NCI-H1694 (cell line): Measurements from ENCODE around the gene SMIM38.
"Not testable (repeated sequence)": the region's sequence is repeated elsewhere in the genome, so short reads cannot be mapped to it uniquely, and the experiment has no call there.

Experiments used
- DNase-seq: peaks from one replicate; lab custom pipeline; 2025; lab: John Stamatoyannopoulos, UW

SMIM38 gene

DNA sequence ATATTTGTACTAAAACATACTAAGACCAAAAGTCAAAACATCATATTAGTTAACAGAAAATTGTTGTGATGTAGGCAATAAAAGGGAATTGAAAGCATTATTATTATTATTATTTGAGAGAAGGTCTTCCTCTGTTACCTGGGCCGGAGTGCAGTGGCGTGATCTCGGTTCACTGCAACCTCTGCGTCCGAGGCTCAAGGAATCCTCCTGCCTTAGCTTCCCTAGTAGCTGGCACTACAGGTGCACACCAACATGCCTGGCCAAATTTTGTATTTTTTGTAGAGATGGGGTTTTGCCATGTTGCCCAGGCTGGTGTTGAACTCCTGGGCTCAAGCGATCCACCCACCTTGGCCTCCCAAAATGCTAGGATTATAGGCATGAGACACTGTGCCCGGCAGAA lies 15.6 kb upstream of the SMIM38 start:
- not testable (repeated sequence) for DNase-seq

- no peak for DNase-seq
These were observed 15.1 kb upstream of the SMIM38 start for GRCh38 chr11:69140635-69141034.

GRCh38 chr11:69141742-69142141 lies 14.0 kb upstream of the SMIM38 start:
- no peak for DNase-seq

DNA sequence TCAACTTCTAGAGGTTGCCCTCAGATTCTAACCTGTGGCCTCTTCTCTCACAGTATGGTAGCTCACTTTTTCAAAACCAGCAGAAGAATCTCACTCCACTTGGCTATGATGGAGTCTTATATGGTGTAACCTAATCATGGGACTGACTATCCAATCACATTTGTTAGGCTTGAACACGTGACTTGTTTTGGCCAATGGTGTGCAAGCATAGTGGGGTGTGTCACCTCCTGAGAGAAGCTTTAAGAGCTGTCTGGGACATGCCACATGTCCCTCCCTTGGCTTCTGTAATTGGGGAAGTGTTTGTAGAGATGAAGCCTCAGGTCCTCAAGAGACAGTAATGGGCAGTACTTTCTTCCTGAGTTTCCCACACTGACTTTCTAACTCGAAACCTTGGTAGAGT lies 12.8 kb upstream of the SMIM38 start:
- DNase-seq: no peak

GRCh38 chr11:69144316-69145049 lies 11.3 kb upstream of the SMIM38 start:
- DNase-seq: no peak

GRCh38 chr11:69145050-69145380 lies 10.7 kb upstream of the SMIM38 start:
- no peak for DNase-seq

DNA sequence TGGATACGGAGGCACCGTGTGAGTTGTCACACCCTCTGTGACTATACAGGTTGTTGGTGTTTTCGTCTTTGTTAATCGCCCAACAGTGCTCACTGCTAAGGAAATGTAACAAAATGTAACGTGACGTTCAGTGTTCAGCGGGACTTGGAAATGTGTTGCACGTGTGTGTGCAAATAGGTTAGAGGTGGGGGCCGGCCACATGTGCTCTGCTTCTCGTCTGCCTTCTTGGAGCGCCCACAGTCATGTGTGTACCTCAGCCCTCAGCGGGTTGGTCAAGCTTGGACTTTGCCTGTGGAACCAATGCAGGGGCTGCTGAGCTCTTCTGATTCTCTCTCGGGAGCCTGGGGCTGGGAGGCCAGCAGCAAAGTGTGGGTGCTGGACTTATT lies 7.4 kb upstream of the SMIM38 start:
- no peak for DNase-seq

GRCh38 chr11:69148806-69149205 lies 6.9 kb upstream of the SMIM38 start:
- no peak for DNase-seq

DNA sequence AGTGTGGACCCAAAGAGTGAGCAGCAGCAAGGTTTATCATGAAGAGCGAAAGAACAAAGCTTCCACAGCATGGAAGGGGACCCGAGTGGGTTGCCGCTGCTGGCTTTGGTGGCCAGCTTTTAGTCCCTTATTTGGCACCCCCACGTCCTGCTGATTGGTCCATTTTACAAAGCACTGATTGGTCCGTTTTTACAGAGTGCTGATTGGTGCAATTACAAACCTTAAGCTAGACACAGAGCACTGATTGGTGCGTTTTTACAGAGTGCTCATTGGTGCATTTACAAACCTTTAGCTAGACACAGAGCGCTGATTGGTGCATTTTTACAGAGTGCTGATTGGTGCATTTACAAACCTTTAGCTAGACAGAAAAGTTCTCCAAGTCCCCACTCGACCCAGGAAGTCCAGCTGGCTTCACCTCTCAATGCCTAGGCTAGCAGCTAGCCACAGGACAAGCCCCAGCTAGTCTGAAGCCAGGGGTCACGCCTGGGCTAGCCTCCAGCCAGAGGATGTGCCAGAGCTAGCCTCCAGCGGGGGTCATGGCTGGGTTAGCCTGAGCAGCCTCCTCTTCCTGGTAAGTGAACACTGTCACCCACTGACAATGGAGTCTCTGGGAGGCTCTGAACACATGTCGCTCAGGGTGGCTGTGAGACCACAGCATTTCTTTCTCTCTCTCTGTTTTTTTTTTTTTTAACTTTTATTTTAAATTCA lies 6.2 kb upstream of the SMIM38 start:
- not testable (repeated sequence) for DNase-seq

- DNase-seq: no peak
These were observed 5.6 kb upstream of the SMIM38 start for GRCh38 chr11:69150175-69150574.

DNA sequence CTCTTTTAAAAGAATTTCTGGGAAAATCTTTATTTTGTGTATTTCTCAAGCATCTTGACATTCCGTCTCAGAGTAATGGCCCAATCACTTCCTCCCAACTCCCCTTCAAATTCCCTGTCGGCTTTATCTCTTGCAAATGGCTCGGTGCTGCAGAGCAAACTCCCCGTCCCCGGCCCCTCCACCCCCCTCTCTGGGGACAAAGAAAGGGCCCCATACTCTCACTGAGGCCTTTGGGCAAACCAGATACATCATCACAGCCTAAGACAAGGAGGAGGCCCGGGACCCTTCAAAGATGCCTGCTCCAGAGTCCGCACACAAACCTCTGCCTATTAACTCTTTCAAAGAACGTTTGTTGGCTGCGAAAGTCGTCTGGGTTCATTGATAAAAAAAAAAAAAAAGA lies 3.9 kb upstream of the SMIM38 start:
- no peak for DNase-seq

DNA sequence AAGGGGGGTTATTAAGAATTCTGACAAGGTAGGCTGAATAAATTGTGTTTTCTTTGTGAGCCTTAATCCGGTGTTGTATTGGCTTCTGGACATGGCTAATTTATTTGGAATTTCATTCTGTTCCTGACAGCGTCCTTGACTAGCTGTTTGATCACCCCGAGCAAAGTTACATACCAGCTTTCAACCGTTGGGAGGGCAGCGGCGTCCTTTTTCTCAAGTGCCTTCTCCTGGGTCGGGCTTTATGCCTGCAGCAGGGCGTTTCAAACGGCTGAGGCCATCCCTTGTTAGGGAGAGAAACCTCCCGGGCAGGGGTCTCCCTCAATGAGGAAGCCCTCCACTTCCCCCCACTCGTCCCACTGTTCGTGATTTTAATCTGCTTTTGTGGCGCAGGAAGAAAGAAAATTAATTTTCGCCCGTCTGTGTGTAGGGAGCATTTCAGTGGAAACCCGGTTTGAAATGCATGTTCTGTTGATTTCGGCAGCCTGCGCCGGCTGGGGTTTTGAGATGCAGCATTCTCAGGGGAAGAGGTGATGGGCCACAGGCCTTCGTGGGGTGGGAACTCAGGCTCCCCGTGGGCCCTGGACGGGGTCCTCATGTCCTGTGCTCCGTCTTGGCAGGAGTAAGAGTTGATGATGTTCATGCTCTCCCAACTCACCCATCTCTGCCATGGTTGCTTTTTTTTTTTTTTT lies 2.9 kb upstream of the SMIM38 start:
- DNase-seq: no peak

DNA sequence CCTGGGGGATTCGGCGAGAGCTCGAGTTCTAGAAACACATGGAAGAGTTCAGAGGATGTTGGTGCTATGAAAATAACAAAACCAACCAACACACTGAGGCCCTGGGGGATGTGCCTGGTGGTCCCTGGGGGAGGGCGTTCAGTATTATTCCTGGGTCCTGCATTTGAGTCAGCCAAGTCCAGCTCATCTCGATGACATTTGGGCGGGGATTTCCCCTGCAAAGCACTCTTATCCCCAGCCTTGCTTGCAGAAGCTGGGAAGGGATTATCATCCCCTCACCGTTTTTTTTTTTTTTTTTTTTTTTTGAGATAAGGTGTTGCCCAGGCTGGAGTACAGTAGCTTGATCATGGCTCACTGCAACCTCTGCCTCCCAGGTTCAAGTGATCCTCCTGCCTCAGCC lies 2.1 kb upstream of the SMIM38 start:
- no peak for DNase-seq

DNA sequence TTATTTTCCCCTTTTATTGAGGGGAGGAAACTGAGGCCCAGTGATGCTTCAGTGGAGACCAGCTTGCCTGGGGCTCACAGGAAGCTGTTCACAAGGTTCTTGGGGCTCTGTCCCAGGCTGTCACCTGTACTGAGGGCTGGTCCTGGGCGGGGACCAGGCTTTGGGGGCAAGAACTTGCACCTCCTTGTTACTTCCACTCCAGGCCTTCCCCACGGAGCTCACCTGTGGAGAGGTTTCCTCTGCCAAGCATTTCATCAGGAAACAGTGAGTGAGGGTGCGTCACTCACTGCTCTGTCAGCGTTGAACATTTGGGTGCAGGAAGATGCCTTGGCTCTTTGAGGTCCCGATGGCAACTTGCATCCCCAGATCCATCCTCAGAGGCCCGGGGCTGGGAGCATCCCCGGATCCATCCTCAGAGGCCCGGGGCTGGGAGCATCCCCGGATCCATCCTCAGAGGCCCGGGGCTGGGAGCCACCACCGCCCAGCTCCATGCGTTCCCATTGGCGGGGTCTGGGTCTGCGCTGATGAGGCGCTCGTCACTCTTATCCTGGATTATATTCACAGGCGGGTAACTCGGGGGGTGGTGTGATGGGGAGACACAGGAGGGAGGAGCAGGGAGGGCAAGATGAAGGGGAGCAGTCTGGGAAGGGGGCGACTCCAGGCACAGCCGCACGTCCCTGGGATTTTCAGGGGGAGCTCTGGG lies 1.4 kb upstream of the SMIM38 start:
- DNase-seq: no peak

DNA sequence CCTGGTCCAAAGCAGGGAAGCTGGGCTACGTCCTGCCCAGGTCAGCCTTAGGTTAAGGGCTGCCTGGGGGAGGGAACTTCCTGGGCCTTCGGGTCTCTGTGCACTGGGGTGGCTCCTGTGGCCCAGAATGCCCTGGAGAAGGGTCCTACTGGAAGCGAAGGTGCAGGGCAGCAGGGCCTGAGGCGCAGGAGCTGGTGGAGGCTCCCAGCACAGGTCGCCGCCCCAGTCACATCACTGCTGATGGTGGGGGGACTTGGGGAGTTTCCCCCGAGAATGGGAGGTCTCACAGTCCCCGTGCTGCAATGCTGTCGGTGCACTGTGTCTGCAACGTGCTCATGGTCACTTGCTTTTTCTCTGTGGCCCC lies 815 bp upstream of the SMIM38 start:
- no peak for DNase-seq

DNA sequence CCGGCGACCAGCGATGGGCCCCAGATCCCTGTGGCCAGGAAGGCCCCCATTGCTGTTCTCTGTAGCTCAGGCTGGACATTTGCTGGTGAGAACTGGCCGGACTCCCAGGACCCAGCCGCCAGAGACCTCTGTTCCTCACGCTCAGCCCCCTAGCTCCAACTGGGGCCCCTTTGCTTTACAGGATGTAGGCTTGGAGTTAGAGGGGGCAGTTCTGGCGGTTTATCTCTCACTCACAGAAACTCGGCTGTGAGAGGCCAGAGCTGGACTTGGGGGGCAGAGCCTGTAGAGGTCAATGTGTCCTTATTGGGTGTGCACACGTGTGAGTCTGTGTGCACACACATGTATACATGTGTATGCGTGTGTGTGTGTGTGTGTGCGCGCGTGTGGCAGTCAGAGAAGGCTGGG lies 502 bp downstream of the SMIM38 start:
- DNase-seq: no peak

- DNase-seq: no peak
These were observed 979 bp downstream of the SMIM38 start for GRCh38 chr11:69156673-69157155.

DNA sequence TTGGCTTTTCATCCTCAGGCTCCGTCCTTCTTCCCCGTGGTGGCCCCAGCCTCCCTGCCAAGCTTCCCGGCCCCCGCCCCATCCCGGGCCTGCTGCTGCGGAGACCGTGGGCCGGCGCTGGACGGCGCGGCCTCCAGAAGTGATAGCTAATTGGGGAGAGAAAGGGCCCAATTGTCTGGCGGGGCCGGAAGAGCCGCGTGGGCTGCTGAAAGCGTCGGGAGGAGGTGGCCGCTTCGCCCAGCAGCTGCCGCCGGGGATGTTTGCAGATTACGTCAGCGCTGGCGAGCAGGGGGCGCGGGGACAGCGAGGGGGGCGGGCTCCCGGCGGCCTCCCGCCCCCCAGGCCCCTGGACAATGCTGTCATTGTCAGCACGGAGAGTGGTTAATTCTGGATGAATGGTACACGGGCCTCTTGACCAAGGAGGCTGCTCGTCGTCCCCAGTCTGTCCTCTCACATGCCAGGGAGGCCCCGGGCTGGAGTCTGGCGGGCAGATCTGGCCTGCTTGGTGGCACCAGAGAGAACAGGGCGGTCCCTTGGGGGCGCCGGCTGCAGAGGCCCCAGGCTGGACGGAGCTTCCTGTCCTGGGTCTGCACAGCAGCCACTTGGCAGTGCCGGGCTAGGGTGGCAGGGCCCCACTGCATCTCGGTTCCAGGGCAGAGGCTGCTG lies 1.6 kb downstream of the SMIM38 start:
- no peak for DNase-seq

DNA sequence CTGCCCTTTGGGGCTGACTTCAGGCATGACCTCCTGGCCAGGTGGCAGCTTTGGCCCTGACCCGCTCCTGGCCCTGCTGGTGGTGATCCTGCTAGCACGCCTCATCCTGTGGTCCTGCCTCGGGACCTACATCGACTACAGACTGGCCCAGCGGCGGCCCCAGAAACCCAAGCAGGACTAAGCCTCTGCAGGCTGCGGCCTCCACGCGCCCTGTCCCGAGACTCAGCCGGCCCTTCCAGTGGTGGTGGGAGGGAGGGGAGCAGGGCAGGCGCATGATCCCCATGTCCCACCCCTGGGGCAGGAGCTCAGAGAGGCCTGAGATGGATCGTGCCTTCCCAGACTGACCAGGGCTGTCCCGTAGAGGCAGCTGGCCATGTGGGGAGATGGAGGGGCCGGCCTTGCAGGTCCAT lies 2.1 kb downstream of the SMIM38 start:
- no peak for DNase-seq

DNA sequence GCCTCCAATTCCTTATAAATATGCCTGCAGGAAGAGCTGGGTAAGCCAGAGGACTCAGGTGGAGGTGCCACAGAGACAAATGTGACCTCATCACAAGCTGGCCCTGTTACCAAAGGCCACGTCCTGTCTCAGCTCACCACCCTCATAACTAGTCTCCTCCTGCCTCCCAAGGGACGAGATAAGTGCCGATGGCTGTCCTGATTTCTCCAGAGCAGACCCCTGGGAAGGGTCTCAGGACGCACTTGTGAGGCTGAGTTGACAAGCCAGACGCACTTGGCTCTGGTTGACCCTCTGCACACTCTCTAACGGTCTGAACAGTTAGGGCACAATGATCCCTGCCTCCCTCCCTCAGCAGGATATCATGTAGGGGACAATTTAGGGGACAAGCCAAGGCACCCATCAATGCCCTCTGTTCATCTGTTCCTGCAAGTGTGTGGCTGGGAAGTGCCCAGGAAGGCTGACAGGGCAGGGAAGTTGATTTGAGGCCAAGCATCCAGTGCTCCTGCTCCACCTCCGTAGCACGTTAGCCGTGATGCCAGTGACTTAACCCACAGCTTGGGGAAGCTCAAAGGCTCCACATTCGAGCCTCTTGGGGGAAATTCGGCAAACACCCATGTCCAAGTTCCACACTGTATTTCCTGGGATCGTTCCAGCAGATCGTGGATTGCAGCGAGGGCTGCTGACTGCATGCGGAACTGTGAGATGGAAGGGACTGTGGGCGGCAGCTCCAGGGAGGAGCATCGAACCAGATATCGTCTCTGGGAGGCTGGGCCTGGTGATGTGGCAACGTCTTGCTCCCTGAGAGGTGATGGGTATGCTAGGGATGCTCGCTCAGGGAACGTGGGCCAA lies 2.8 kb downstream of the SMIM38 start:
- no peak for DNase-seq
